OCI-LY7 (cell line): ENCODE results near the gene ACAA2. TPM values are rescaled to one million over a fixed set of nuclear protein-coding genes. Genes with fewer than 3 reads are reported as not detected.

ENCODE experiments used
- BruUV-seq: library from RNA; stranded (reverse); fragments of 400-500 nt; replicated peaks from 2 replicates; lab custom pipeline; 2021; lab: Mats Ljungman, UMichigan
- CTCF ChIA-PET: fragments of 300-600 bp; sonication (Branson Sonifier 250); formaldehyde crosslinking; loops from one replicate; lab custom pipeline; 2022; ENCODE audit warnings: antibody characterized with exemption; ENCODE audit not compliant: unreplicated experiment; lab: Charles Lee
- POLR2A ChIA-PET: fragments of 300-600 bp; sonication (Branson Sonifier 250); formaldehyde crosslinking; loops from one replicate; lab custom pipeline; 2022; ENCODE audit warnings: antibody characterized with exemption; lab: Charles Lee
- DNase-seq: peaks from one replicate; pipeline ENCODE4 v3.0.0-alpha.2; 2015; ENCODE audit warnings: low spot score
- H2AFZ ChIP-seq: fragments of 200-600 bp; sonication (generic), shearing (Covaris generic); 2 replicates; pipeline ENCODE4 v1.6.1; 2014; ENCODE audit warnings: mild to moderate bottlenecking, antibody characterized with exemption, low read length, moderate library complexity
- H3K27ac ChIP-seq: fragments of 200-600 bp; sonication (generic); 2 replicates; pipeline ENCODE4 v1.5.1; 2014; ENCODE audit warnings: mixed run types, low read depth, mild to moderate bottlenecking, moderate library complexity, low read length, inconsistent platforms; ENCODE audit not compliant: poor library complexity, severe bottlenecking
- H3K36me3 ChIP-seq: fragments of 200-600 bp; sonication (generic); 2 replicates; pipeline ENCODE4 v1.6.1; 2014; ENCODE audit warnings: mild to moderate bottlenecking, antibody characterized with exemption, low read length, moderate library complexity, mixed read lengths; ENCODE audit not compliant: insufficient read depth
- H3K4me1 ChIP-seq: fragments of 200-600 bp; sonication (generic); 2 replicates; pipeline ENCODE4 v1.5.1; 2014; ENCODE audit warnings: mild to moderate bottlenecking, low read length; ENCODE audit not compliant: insufficient read depth, poor library complexity, severe bottlenecking
- H3K4me2 ChIP-seq: fragments of 200-600 bp; sonication (generic); 2 replicates; pipeline ENCODE4 v1.6.1; 2014; ENCODE audit warnings: mild to moderate bottlenecking, low read length
- H3K4me3 ChIP-seq: fragments of 200-600 bp; sonication (generic); 2 replicates; pipeline ENCODE4 v1.5.1; 2014; ENCODE audit warnings: mild to moderate bottlenecking, low read depth, low read length; ENCODE audit not compliant: poor library complexity, severe bottlenecking
- H3K79me2 ChIP-seq: fragments of 200-600 bp; sonication (generic); 2 replicates; pipeline ENCODE4 v1.6.1; 2016; ENCODE audit warnings: low read depth, mild to moderate bottlenecking, low read length, moderate library complexity, mixed read lengths; ENCODE audit not compliant: insufficient read depth
- H3K9me2 ChIP-seq: fragments of 200-600 bp; sonication (generic); 2 replicates; pipeline ENCODE4 v1.6.1; 2016; ENCODE audit warnings: mild to moderate bottlenecking, low read length, mixed read lengths; ENCODE audit not compliant: insufficient read depth
- H3K9me3 ChIP-seq: fragments of 200-600 bp; sonication (generic); 2 replicates; pipeline ENCODE4 v1.6.1; 2014; ENCODE audit warnings: mild to moderate bottlenecking, mixed run types, low read length, mixed read lengths
- H4K20me1 ChIP-seq: fragments of 200-600 bp; sonication (generic); 2 replicates; pipeline ENCODE4 v1.6.1; 2014; ENCODE audit warnings: mild to moderate bottlenecking, antibody characterized with exemption, low read length, moderate library complexity, mixed read lengths; ENCODE audit not compliant: insufficient read depth
- CTCF ChIP-seq: fragments of 200-600 bp; sonication (generic); conservative IDR thresholded peaks from 2 replicates; pipeline ENCODE4 v1.5.1; 2014; ENCODE audit warnings: mild to moderate bottlenecking, antibody characterized with exemption, low read length, moderate library complexity, mixed read lengths
- EZH2phosphoT487 ChIP-seq: fragments of 200-600 bp; sonication (generic); IDR thresholded peaks from 2 replicates; pipeline ENCODE4 v1.6.1; 2018; ENCODE audit warnings: low read depth, borderline replicate concordance, mild to moderate bottlenecking, mixed run types, antibody characterized with exemption, low read length, moderate library complexity, mixed read lengths
- intact Hi-C: fragments of 100-400 bp; cut with micrococcal nuclease; formaldehyde crosslinking; loops from one replicate; pipeline ENCODE4 v1.10.0; 2022; ENCODE audit not compliant: unreplicated experiment
- total RNA-seq, 2 experiments: library from RNA; depleted of rRNA in 1 of 2; stranded (reverse); fragments of >200 nt in 1 of 2; shearing (Covaris generic) in 1 of 2; gene quantifications; 2 replicates each; pipeline ENCODE4 v1.2.3, GENCODE V29; 2014 to 2022

Gene ACAA2
- total RNA-seq, 2 experiments from 2014 or later: 30.8 to 54.4 TPM

- no peaks in the 10 kb centered on the region for H4K20me1 ChIP-seq
- TF ChIP-seq EZH2phosphoT487 (no peak), CTCF (no peak)
- no peak overlapping the region for H3K4me3 ChIP-seq
- no peak for DNase-seq
- H3K9me3 ChIP-seq: no peaks in the 10 kb centered on the region
- H3K9me2 ChIP-seq: no peaks in the 10 kb centered on the region
- H3K79me2 ChIP-seq: no peaks in the 10 kb centered on the region
- no peak overlapping the region for H3K27ac ChIP-seq
- ChIA-PET CTCF (no interaction called here), POLR2A (no interaction called here)
- BruUV-seq: no TSS peak
- intact Hi-C loops: no loop called here
- H3K36me3 ChIP-seq: no peaks in the 10 kb centered on the region
- no peak overlapping the region for H2AFZ ChIP-seq
- H3K4me2 ChIP-seq: no peak overlapping the region
- no peaks in the 10 kb centered on the region for H3K4me1 ChIP-seq
Measured at GRCh38 chr18:49756135-49756534, 57.2 kb downstream of the ACAA2 start.

GRCh38 chr18:49755489-49755888, 57.8 kb downstream of the ACAA2 start:
- POLR2A ChIA-PET: no interaction called here
- H2AFZ ChIP-seq: no peak overlapping the region
- no peaks in the 10 kb centered on the region for H3K79me2 ChIP-seq
- H3K4me3 ChIP-seq: no peak overlapping the region
- no peaks in the 10 kb centered on the region for H3K9me3 ChIP-seq
- no peak overlapping the region for H3K4me2 ChIP-seq
- H4K20me1 ChIP-seq: no peaks in the 10 kb centered on the region
- no peaks in the 10 kb centered on the region for H3K4me1 ChIP-seq
- no peaks in the 10 kb centered on the region for H3K9me2 ChIP-seq
- TF ChIP-seq EZH2phosphoT487 (no peak), CTCF (no peak)
- CTCF ChIA-PET: no interaction called here
- H3K27ac ChIP-seq: no peak overlapping the region
- BruUV-seq: no TSS peak
- H3K36me3 ChIP-seq: no peaks in the 10 kb centered on the region
- no peak for DNase-seq
- intact Hi-C loops: no loop called here

GRCh38 chr18:49754866-49755265, 58.5 kb downstream of the ACAA2 start:
- Histone ChIP-seq H3K4me3 (no peak overlapping the region), H3K27ac (no peak overlapping the region), H3K4me2 (no peak overlapping the region), H3K4me1 (no peaks in the 10 kb centered on the region), H2AFZ (no peak overlapping the region), H3K36me3 (no peaks in the 10 kb centered on the region), H3K9me2 (no peaks in the 10 kb centered on the region), H4K20me1 (no peaks in the 10 kb centered on the region), H3K9me3 (no peaks in the 10 kb centered on the region), H3K79me2 (no peaks in the 10 kb centered on the region)
- no peak for DNase-seq
- no TSS peak for BruUV-seq
- CTCF ChIA-PET: no interaction called here
- no peak for TF ChIP-seq CTCF
- TF ChIP-seq EZH2phosphoT487: no peak
- intact Hi-C loops: no loop called here
- POLR2A ChIA-PET: no interaction called here
